AG04450 (cell line): Measurements from ENCODE around the gene ITGA7. TPM values are rescaled to one million over a fixed set of nuclear protein-coding genes. Genes with fewer than 3 reads are reported as not detected.
A peak's percentile ranks its signal among the peaks of the same experiment; 100 is the strongest.

ENCODE experiments used
- CTCF ChIA-PET: fragments of 300-600, 350-600 bp; formaldehyde crosslinking; extraction: SDS; loops from one replicate; lab custom pipeline; 2022; ENCODE audit warnings: antibody characterized with exemption, inconsistent platforms; lab: Charles Lee
- POLR2A ChIA-PET: fragments of 350-600 bp; formaldehyde crosslinking; extraction: SDS; loops from one replicate; lab custom pipeline; 2021; ENCODE audit warnings: antibody characterized with exemption, inconsistent platforms; lab: Yijun Ruan, JAX
- DNase-seq: peaks from one replicate; pipeline ENCODE4 v3.0.0-alpha.2; 2011; ENCODE audit warnings: low read depth, low spot score
- H3K27ac ChIP-seq: one replicate; pipeline ENCODE4 v1.5.1; 2012; ENCODE audit warnings: low read depth, low read length, control low read depth
- H3K27me3 ChIP-seq: one replicate; pipeline ENCODE4 v1.6.0; 2012; ENCODE audit warnings: low read length; ENCODE audit not compliant: control insufficient read depth, insufficient read depth
- H3K4me3 ChIP-seq: 2 replicates; pipeline ENCODE4 v1.5.1; 2011; ENCODE audit warnings: mild to moderate bottlenecking, low read depth, low read length, control low read depth
- H3K9me3 ChIP-seq: 2 replicates; pipeline ENCODE4 v1.5.1; 2012; ENCODE audit warnings: low read length; ENCODE audit not compliant: control insufficient read depth, insufficient read depth
- CTCF ChIP-seq: IDR thresholded peaks from 2 replicates; pipeline ENCODE4 v1.5.1; 2011; ENCODE audit warnings: low read depth, low read length, control low read depth, inconsistent platforms
- polyA plus RNA-seq: library from polyadenylated mRNA; depleted of rRNA; stranded (reverse); fragments of >200 nt; gene quantifications from 2 replicates; pipeline ENCODE4 v1.2.3, GENCODE V29; 2011

The ITGA7 gene
- polyA plus RNA-seq, 1 experiment = 9.1 TPM

- Histone ChIP-seq H3K4me3 (peak overlapping the region; percentile 77), H3K27ac (peak overlapping the region; percentile 78), H3K9me3 (no peaks in the 10 kb centered on the region), H3K27me3 (no peaks in the 10 kb centered on the region)
- CTCF ChIA-PET = interaction anchor here (0.5 to 6.8 kb wide), 53 partner anchors 8 to 548 kb away, joined by 3 to 93 read pairs (median 5); partner anchors contain the start of genes CD63, DGKA, ORMDL2 and RDH5
- DNase-seq = no peak
- no peak for TF ChIP-seq CTCF
- POLR2A ChIA-PET = interaction anchor here (0.6 to 2.6 kb wide), 7 partner anchors 8 to 366 kb away, joined by 3 to 16 read pairs (median 3); partner anchors contain the start of genes CD63, DNAJC14, ORMDL2 and PA2G4
These were observed 29.9 kb upstream of the ITGA7 start for GRCh38 chr12:55737581-55738122.

GRCh38 chr12:55736780-55737580 is 29.3 kb upstream of the ITGA7 start:
- no peak overlapping the region for H3K27ac ChIP-seq
- H3K9me3 ChIP-seq = no peaks in the 10 kb centered on the region
- no peak overlapping the region for H3K4me3 ChIP-seq
- CTCF ChIA-PET = interaction anchor here (0.6 to 6.8 kb wide), 29 partner anchors 7 to 548 kb away, joined by 3 to 93 read pairs (median 6); partner anchors contain the start of genes CD63, ORMDL2, SARNP and SUOX
- POLR2A ChIA-PET = interaction anchor here (0.6 to 2.6 kb wide), 3 partner anchors 8 to 168 kb away, joined by 3 to 16 read pairs (median 4); partner anchors contain the start of gene CD63
- no peak for DNase-seq
- no peaks in the 10 kb centered on the region for H3K27me3 ChIP-seq
- peak; percentile 85 for TF ChIP-seq CTCF

- no peak overlapping the region for H3K4me3 ChIP-seq
- H3K27ac ChIP-seq = no peak overlapping the region
- ChIA-PET CTCF (interaction anchor here (1.5 to 6.8 kb wide), 2 partner anchors 12 to 203 kb away, joined by 4 to 93 read pairs; no protein-coding TSS in a partner anchor), POLR2A (interaction anchor here (0.6 kb wide), 1 partner anchor 831 kb away, joined by 3 read pairs; no protein-coding TSS in a partner anchor)
- H3K27me3 ChIP-seq = no peaks in the 10 kb centered on the region
- H3K9me3 ChIP-seq = no peaks in the 10 kb centered on the region
- TF ChIP-seq CTCF = no peak
- DNase-seq = no peak
These were observed 28.4 kb upstream of the ITGA7 start for GRCh38 chr12:55736076-55736475.

GRCh38 chr12:55734595-55734994 is 26.9 kb upstream of the ITGA7 start:
- no peak for TF ChIP-seq CTCF
- Histone ChIP-seq H3K27ac (no peak overlapping the region), H3K9me3 (no peaks in the 10 kb centered on the region), H3K4me3 (no peak overlapping the region), H3K27me3 (no peaks in the 10 kb centered on the region)
- no peak for DNase-seq
- ChIA-PET POLR2A (no interaction called here), CTCF (interaction anchor here (0.6 to 1.5 kb wide), 3 partner anchors 17 to 76 kb away, joined by 3 to 4 read pairs (median 3); no protein-coding TSS in a partner anchor)
